ENCODE results near the gene SEMA3F.

DNA sequence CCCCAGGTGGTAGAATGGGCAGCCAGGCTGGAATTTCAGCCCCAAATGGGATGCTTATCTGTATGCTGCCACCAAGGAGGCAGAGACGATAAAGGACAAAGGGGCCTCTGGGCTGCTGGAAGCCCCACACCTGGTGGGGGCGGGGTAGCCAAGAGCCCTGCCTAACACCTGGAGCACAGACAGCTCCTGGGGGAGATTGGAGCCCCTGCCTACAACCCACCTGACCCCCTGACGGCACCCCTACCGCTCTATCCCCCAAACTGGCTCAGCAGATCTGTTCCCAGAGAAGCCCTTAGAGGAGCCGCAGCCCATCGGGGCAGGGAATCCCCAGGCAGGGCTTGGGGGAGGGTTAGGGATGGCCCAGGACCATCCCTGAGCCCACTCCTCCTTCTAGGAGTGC is 15.8 kb upstream of the SEMA3F start:
- TF ChIP-seq, protein P1, sequence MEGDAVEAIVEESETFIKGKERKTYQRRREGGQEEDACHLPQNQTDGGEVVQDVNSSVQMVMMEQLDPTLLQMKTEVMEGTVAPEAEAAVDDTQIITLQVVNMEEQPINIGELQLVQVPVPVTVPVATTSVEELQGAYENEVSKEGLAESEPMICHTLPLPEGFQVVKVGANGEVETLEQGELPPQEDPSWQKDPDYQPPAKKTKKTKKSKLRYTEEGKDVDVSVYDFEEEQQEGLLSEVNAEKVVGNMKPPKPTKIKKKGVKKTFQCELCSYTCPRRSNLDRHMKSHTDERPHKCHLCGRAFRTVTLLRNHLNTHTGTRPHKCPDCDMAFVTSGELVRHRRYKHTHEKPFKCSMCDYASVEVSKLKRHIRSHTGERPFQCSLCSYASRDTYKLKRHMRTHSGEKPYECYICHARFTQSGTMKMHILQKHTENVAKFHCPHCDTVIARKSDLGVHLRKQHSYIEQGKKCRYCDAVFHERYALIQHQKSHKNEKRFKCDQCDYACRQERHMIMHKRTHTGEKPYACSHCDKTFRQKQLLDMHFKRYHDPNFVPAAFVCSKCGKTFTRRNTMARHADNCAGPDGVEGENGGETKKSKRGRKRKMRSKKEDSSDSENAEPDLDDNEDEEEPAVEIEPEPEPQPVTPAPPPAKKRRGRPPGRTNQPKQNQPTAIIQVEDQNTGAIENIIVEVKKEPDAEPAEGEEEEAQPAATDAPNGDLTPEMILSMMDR (IDR thresholded peaks at IDR 0.05) = no peak
- no peak for TF ChIP-seq SIN3A (IDR thresholded peaks at IDR 0.05; ENCODE audit: borderline replicate concordance, insufficient read depth, low read depth, low read length)
- TF ChIP-seq POLR2AphosphoS5 (IDR thresholded peaks at IDR 0.05; ENCODE audit: low read depth, low read length) = no peak
